T-cell (primary cell): ENCODE results near the gene AKR1C2. TPM values are rescaled to one million over a fixed set of nuclear protein-coding genes. Genes with fewer than 3 reads are reported as not detected.

Source experiments
- ATAC-seq, 4 experiments: fragments of 200-7000 bp in 3 of 4; fragments of 150-1000 bp in 1 of 4; cut with Tn5 transposase; replicated peaks in 1 of 4; 1 replicate in 3 of 4; 2 replicates in 1 of 4; pipeline ENCODE4 v1.10.0; 2021; ENCODE audit warnings: moderate library complexity in 3 of 4, mild to moderate bottlenecking in 2 of 4, moderate number of reproducible peaks in 1 of 4
- CTCF ChIA-PET, 2 donors: fragments of 300-600 bp; sonication (Branson Sonifier 250); formaldehyde crosslinking; loops; one replicate each; lab custom pipeline; 2022; ENCODE audit warnings: antibody characterized with exemption in 2 of 2; lab: Charles Lee
- POLR2A ChIA-PET, 2 donors: fragments of 300-600 bp; sonication (Branson Sonifier 250); formaldehyde crosslinking; loops; one replicate each; lab custom pipeline; 2022; ENCODE audit warnings: antibody characterized with exemption in 2 of 2; lab: Charles Lee
- DNase-seq, 35 experiments: peaks; one replicate each; pipeline versions ENCODE4 v3.0.0 to v3.0.0-alpha.2; 2013 to 2023
- H3K27ac ChIP-seq: one replicate; pipeline ENCODE4 v1.5.1; 2013; ENCODE audit warnings: low read length
- H3K27me3 ChIP-seq, 2 experiments: replicated peaks in 1 of 2; 1 replicate in 1 of 2; 2 replicates in 1 of 2; pipeline versions ENCODE4 v1.6.1 to v1.7.0; 2013; ENCODE audit warnings: low read length in 1 of 2, mixed read lengths in 1 of 2; ENCODE audit not compliant: control insufficient read depth in 2 of 2, insufficient read depth in 2 of 2; ENCODE audit errors: extremely low read depth in 1 of 2
- H3K36me3 ChIP-seq, 2 donors: 1 replicate in 1 of 2; 2 replicates in 1 of 2; pipeline versions ENCODE4 v1.6.1 to v1.7.0; 2013; ENCODE audit warnings: low read length in 1 of 2; ENCODE audit not compliant: control insufficient read depth in 2 of 2, insufficient read depth in 1 of 2; ENCODE audit errors: extremely low read depth in 1 of 2
- H3K4me1 ChIP-seq, 2 experiments: 1 replicate in 1 of 2; 2 replicates in 1 of 2; pipeline versions ENCODE4 v1.6.1 to v1.7.0; 2013; ENCODE audit warnings: low read length in 2 of 2, mixed read lengths in 1 of 2; ENCODE audit not compliant: insufficient read depth in 2 of 2, control insufficient read depth in 1 of 2; ENCODE audit errors: extremely low read depth in 1 of 2
- H3K4me3 ChIP-seq, 2 donors: 1 replicate in 1 of 2; 2 replicates in 1 of 2; pipeline versions ENCODE4 v1.5.1 to v1.7.0; 2013; ENCODE audit warnings: mild to moderate bottlenecking in 2 of 2, low read length in 1 of 2, moderate library complexity in 1 of 2; ENCODE audit not compliant: control insufficient read depth in 1 of 2; ENCODE audit errors: extremely low read depth in 1 of 2
- H3K9me3 ChIP-seq: 2 replicates; pipeline ENCODE4 v1.7.0; 2013
- H3K27ac Mint-ChIP-seq, 2 donors: one replicate each; pipeline ENCODE4 v1.8.0; 2020 to 2021; ENCODE audit warnings: mild to moderate bottlenecking in 2 of 2, mixed read lengths in 2 of 2
- H3K27me3 Mint-ChIP-seq, 2 donors: one replicate each; pipeline ENCODE4 v1.8.0; 2021 to 2022; ENCODE audit warnings: mixed read lengths in 2 of 2
- H3K36me3 Mint-ChIP-seq: one replicate; pipeline ENCODE4 v1.8.0; 2021; ENCODE audit warnings: mixed read lengths
- H3K4me1 Mint-ChIP-seq, 3 donors: one replicate each; pipeline ENCODE4 v1.8.0; 2020 to 2022; ENCODE audit warnings: mixed read lengths in 3 of 3, mild to moderate bottlenecking in 1 of 3
- H3K4me3 Mint-ChIP-seq, 3 donors: one replicate each; pipeline ENCODE4 v1.8.0; 2020 to 2022; ENCODE audit warnings: mild to moderate bottlenecking in 3 of 3, mixed read lengths in 3 of 3, moderate library complexity in 3 of 3
- H3K9me3 Mint-ChIP-seq, 3 donors: one replicate each; pipeline ENCODE4 v1.8.0; 2020 to 2022; ENCODE audit warnings: mixed read lengths in 3 of 3
- WGBS: methylation state at CpG from one replicate; pipeline ENCODE4 v1.1.5; 2013; ENCODE audit warnings: missing lambda C conversion rate; ENCODE audit not compliant: insufficient coverage; 5-methylcytosine and 5-hydroxymethylcytosine counted together
- total RNA-seq, 35 experiments: library from RNA in 6 of 35; stranded (reverse) in 6 of 35; fragments of 120-200 nt in 1 of 35; gene quantifications; one replicate each; pipeline versions ENCODE4 v1.2.1 to v1.2.4 and lab custom pipeline; 2013 to 2026

AKR1C2 gene
- total RNA-seq, 5 donors from 2014 or later (not counting 1 experiment from before 2014, with no cell fraction given): 0.15 to 0.47 (median 0.41) TPM; not detected in 2

DNA sequence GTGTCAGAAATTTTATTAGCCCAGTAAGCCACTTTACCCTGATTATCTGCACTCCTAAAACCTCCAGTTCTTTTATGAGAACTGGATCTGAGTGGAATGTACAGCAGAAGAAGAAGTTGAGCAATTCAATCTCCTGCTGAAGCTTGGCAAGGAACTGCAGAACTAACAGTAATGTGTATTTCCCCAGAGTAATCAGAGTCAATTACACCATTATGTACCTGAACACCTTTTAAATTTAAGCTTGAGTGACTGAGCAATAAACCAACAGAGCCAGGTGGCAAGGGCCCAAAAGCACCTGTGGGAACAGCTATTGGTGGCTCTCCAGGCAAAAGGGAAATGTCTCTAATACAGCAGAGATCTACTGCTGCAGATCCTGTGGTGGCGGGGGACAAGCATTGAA, 40.1 kb upstream of the AKR1C2 start:
- Histone ChIP-seq H3K4me1 (no peaks in the 10 kb centered on the region), H3K4me3 (no peak overlapping the region), H3K9me3 (no peaks in the 10 kb centered on the region), H3K36me3 (no peaks in the 10 kb centered on the region), H3K27ac (no peak overlapping the region), H3K27me3 (no peaks in the 10 kb centered on the region)
- POLR2A ChIA-PET: no interaction called here
- Mint-ChIP-seq H3K27me3 (peaks cover 0 to 2% of the 10 kb centered on the region in 2 donors), H3K36me3 (no peaks in the 10 kb centered on the region), H3K4me3 (no peak overlapping the region), H3K9me3 (no peaks in the 10 kb centered on the region), H3K27ac (no peak overlapping the region), H3K4me1 (no peaks in the 10 kb centered on the region)
- 92% methylated on average over 1 of the region's 1 CpG for WGBS
- CTCF ChIA-PET: no interaction called here
- ATAC-seq (no peak), DNase-seq (no peak)

DNA sequence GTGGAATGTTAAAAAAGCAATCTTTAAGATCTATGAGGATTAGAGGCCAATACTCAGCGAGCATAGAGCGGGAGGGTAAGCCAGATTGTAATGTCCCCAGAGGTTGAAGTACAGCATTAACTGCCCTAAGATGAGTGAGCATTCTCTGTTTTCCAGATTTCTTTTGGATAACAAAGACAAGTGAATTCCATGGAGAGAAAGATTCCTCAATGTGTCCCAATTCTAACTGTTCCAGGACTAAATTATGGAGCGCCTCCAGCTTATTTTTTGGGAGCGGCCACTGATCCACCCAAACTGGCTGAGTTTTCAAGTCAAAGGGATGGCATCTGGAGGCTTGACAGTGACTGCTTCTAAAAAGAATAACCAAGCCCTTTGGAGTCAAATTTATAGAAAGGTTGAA, 39.3 kb upstream of the AKR1C2 start:
- CTCF ChIA-PET: no interaction called here
- POLR2A ChIA-PET: no interaction called here

DNA sequence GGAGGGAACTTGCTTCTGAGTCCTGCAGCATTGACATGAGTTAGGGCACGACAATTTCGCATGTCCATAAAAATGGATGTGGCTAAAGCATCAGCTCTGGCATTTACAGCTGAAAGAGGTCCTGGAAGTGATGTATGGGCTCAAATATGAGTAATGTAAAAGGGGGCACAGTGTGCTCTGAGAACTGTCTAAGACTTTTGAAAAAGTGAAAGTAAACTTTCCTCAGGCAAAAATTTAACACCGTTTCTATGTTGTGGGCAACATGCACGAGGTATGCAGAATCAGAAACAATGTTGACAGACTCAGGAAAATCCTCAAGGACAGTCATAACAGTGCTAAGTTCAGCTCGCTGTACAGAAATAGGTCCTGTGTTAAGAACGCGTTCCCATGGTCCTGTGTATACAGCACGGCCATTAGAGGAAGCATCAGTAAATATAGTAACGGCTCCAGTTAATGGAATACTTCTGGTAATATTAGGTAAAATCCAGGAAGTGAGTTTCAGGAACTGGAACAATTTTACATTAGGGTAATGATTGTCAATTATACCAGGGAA, 37.9 kb upstream of the AKR1C2 start:
- Mint-ChIP-seq H3K27ac (no peak overlapping the region), H3K4me3 (no peak overlapping the region), H3K36me3 (no peaks in the 10 kb centered on the region), H3K9me3 (peaks cover 0 to 6% (median 0%) of the 10 kb centered on the region in 3 donors), H3K4me1 (no peaks in the 10 kb centered on the region), H3K27me3 (peaks cover 8 to 11% of the 10 kb centered on the region in 2 donors)
- Histone ChIP-seq H3K4me3 (no peak overlapping the region), H3K9me3 (no peaks in the 10 kb centered on the region), H3K4me1 (no peaks in the 10 kb centered on the region), H3K36me3 (no peaks in the 10 kb centered on the region), H3K27ac (no peak overlapping the region), H3K27me3 (no peaks in the 10 kb centered on the region)
- ATAC-seq: no peak
- 79% methylated on average over 7 of the region's 9 CpGs for WGBS
- DNase-seq: no peak
- ChIA-PET POLR2A (no interaction called here), CTCF (no interaction called here)

More for the DNA sequence above, 39.3 kb upstream of the AKR1C2 start:
- H3K27ac Mint-ChIP-seq: no peak overlapping the region
- no peak overlapping the region for H3K4me3 ChIP-seq
- H3K4me3 Mint-ChIP-seq: no peak overlapping the region
- H3K4me1 ChIP-seq: no peaks in the 10 kb centered on the region
- no CpG with 5 or more reads among the region's 4 CpGs for WGBS
- ATAC-seq (no peak), DNase-seq (no peak)
- no peaks in the 10 kb centered on the region for H3K4me1 Mint-ChIP-seq
- H3K9me3 ChIP-seq: no peaks in the 10 kb centered on the region
- H3K36me3 Mint-ChIP-seq: no peaks in the 10 kb centered on the region
- no peak overlapping the region for H3K27ac ChIP-seq
- H3K9me3 Mint-ChIP-seq: no peaks in the 10 kb centered on the region
- H3K36me3 ChIP-seq: no peaks in the 10 kb centered on the region
- H3K27me3 Mint-ChIP-seq: peaks cover 3 to 5% of the 10 kb centered on the region in 2 donors
- no peaks in the 10 kb centered on the region for H3K27me3 ChIP-seq

DNA sequence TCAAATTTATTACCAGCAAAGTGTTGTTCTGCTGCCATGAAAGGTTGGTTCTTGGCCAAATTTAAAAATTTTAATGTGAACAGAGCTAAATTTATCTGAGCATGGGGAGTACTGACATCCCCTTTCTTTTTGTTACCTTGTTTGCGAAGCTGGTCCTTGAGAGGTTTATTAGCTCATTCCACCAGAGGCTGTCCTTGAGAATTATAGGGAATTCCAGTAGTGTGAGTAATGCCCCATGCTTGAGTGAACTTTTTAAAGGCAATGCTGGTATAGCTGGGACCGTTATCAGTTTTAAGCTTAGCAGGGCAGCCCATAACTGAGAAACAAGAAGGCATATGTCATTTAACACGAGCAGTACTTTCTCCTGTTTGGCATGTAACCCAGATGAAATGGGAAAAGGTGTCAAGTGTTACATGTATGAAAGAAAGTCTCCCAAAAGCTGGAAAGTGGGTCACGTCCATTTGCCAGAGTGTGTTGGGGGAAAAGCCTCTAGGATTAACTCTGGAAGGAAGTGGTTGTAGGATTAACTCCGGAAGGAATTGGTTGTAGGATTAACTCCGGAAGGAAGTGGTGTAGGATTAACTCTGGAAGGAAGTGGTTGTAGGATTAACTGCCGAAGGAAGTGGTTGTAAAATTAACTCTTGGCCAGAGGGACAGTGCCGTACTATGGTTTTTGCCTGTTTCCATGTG, 37.3 kb upstream of the AKR1C2 start:
- H3K36me3 Mint-ChIP-seq: no peaks in the 10 kb centered on the region
- no peak overlapping the region for H3K4me3 ChIP-seq
- no peaks in the 10 kb centered on the region for H3K4me1 ChIP-seq
- no peaks in the 10 kb centered on the region for H3K9me3 ChIP-seq
- ATAC-seq (no peak), DNase-seq (no peak)
- WGBS: 67% methylated on average over 7 of the region's 8 CpGs
- no peaks in the 10 kb centered on the region for H3K36me3 ChIP-seq
- no peak overlapping the region for H3K4me3 Mint-ChIP-seq
- no peaks in the 10 kb centered on the region for H3K27me3 ChIP-seq
- no peaks in the 10 kb centered on the region for H3K4me1 Mint-ChIP-seq
- peaks cover 8 to 11% of the 10 kb centered on the region in 2 donors for H3K27me3 Mint-ChIP-seq
- H3K27ac ChIP-seq: no peak overlapping the region
- no peak overlapping the region for H3K27ac Mint-ChIP-seq
- peaks cover 0 to 7% (median 0%) of the 10 kb centered on the region in 3 donors for H3K9me3 Mint-ChIP-seq
- CTCF ChIA-PET: no interaction called here
- POLR2A ChIA-PET: no interaction called here

DNA sequence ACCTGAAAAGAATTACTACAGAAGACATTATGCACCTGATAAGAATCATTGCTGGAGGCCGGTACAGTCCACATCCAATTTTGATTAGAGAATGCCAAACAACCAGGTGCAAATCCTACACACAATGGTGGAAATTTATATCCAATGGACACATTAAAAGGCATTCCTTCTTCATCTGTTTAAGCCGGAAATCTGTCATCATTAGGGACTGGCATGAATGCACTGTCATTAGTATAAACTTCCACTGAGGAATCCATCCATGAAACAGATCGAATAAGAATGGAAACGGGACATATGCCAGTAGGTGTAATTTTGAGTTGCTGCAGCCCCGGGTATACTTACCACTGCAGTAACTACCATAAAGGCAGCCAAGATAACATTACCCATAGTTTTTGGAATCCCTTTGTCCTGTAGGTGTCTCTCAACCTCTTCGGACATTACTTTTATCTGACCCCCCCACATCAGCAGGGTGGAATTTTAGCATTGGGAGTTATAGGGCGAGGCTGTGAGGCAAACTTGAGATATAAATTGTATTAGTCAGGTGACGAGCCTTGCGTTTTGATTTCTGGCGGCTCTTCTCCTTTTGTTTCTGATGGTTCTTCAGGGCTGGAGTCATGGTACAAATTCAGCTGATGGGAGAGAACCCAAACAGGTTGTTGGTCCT, 36.5 kb upstream of the AKR1C2 start:
- peaks cover 6 to 14% (median 7%) of the 10 kb centered on the region in 3 donors for H3K9me3 Mint-ChIP-seq
- no peaks in the 10 kb centered on the region for H3K27me3 ChIP-seq
- no peaks in the 10 kb centered on the region for H3K9me3 ChIP-seq
- no peak for ATAC-seq
- no peak overlapping the region for H3K4me3 Mint-ChIP-seq
- no peak overlapping the region for H3K4me3 ChIP-seq
- CTCF ChIA-PET: no interaction called here
- peaks cover 8 to 11% of the 10 kb centered on the region in 2 donors for H3K27me3 Mint-ChIP-seq
- no peaks in the 10 kb centered on the region for H3K36me3 Mint-ChIP-seq
- WGBS: 100% methylated on average over 1 of the region's 10 CpGs
- POLR2A ChIA-PET: no interaction called here
- H3K27ac ChIP-seq: no peak overlapping the region
- no peak overlapping the region for H3K27ac Mint-ChIP-seq
- H3K4me1 ChIP-seq: no peaks in the 10 kb centered on the region
- H3K4me1 Mint-ChIP-seq: no peaks in the 10 kb centered on the region
- H3K36me3 ChIP-seq: no peaks in the 10 kb centered on the region
- no peak for DNase-seq

DNA sequence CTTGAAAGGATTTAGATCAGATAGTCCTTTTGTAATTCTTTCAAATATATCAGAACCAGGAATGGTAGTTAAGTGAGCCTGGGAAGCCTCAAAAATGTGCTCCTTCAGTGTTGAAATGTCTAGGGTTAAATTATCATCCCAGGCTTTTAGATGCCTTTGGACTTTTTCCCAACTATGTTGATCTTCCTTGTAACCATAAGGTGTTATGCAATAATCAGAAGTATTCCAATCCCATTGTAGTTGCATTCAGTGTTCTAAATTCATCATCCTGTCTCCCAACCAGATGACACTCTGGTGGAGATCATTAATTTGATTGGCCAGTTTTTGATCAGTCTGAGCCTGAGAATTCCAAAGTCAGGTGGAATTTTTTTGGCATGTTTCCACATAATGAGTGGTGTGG, 35.1 kb upstream of the AKR1C2 start:
- Histone ChIP-seq H3K36me3 (no peaks in the 10 kb centered on the region), H3K9me3 (no peaks in the 10 kb centered on the region), H3K27me3 (no peaks in the 10 kb centered on the region), H3K4me3 (no peak overlapping the region), H3K4me1 (no peaks in the 10 kb centered on the region), H3K27ac (no peak overlapping the region)
- Mint-ChIP-seq H3K27ac (no peak overlapping the region), H3K27me3 (peaks cover 8 to 12% of the 10 kb centered on the region in 2 donors), H3K4me3 (no peak overlapping the region), H3K4me1 (no peaks in the 10 kb centered on the region), H3K9me3 (peaks cover 8 to 19% (median 16%) of the 10 kb centered on the region in 3 donors), H3K36me3 (no peaks in the 10 kb centered on the region)
- ChIA-PET CTCF (no interaction called here), POLR2A (no interaction called here)
- ATAC-seq (no peak), DNase-seq (no peak)
